Parathyroid adenoma (tissue), 2 donors: ENCODE results near the gene AKAP5.

Experiments used
- H2AFZ ChIP-seq: fragments of 300-600 bp; sonication (generic); one replicate; pipeline ENCODE4 v1.7.0; 2017; ENCODE audit warnings: antibody characterized with exemption, mild to moderate bottlenecking
- H3K27ac ChIP-seq: fragments of 300-600 bp; sonication (generic); one replicate; pipeline ENCODE4 v1.7.0; 2017
- H3K27me3 ChIP-seq: fragments of 300-600 bp; sonication (generic); one replicate; pipeline ENCODE4 v1.7.0; 2017; ENCODE audit warnings: low read length; ENCODE audit not compliant: control insufficient read depth, insufficient read depth
- H3K36me3 ChIP-seq: fragments of 300-600 bp; sonication (generic); one replicate; pipeline ENCODE4 v1.7.0; 2017; ENCODE audit warnings: low read length; ENCODE audit not compliant: control insufficient read depth, insufficient read depth
- H3K4me1 ChIP-seq: fragments of 300-600 bp; sonication (generic); one replicate; pipeline ENCODE4 v1.7.0; 2017; ENCODE audit warnings: control low read depth
- H3K4me2 ChIP-seq: fragments of 300-600 bp; sonication (generic); one replicate; pipeline ENCODE4 v1.7.0; 2017; ENCODE audit warnings: low read length
- H3K4me3 ChIP-seq: fragments of 300-600 bp; sonication (generic); one replicate; pipeline ENCODE4 v1.7.0; 2017; ENCODE audit warnings: low read depth, low read length
- H3K79me2 ChIP-seq: fragments of 300-600 bp; sonication (generic); one replicate; pipeline ENCODE4 v1.7.0; 2017; ENCODE audit warnings: control low read depth
- H3K9ac ChIP-seq: fragments of 300-600 bp; sonication (generic); one replicate; pipeline ENCODE4 v1.7.0; 2017; ENCODE audit warnings: mild to moderate bottlenecking
- H3K9me3 ChIP-seq: fragments of 300-600 bp; sonication (generic); one replicate; pipeline ENCODE4 v1.7.0; 2017; ENCODE audit warnings: low read length; ENCODE audit not compliant: control insufficient read depth
- CTCF ChIP-seq: fragments of 300-600 bp; sonication (generic); IDR thresholded peaks from one replicate; pipeline ENCODE4 v1.7.0; 2017; ENCODE audit warnings: antibody characterized with exemption, mild to moderate bottlenecking
- donor health status: primary hyperparathyroidism.

AKAP5 gene

GRCh38 chr14:64478634-64479250 is 13.4 kb downstream of the AKAP5 start:
- H3K4me2 ChIP-seq, result no peak overlapping the region
- peaks cover 3% of the 10 kb centered on the region for H3K79me2 ChIP-seq
- H3K9me3 ChIP-seq, result no peaks in the 10 kb centered on the region
- no peaks in the 10 kb centered on the region for H3K4me1 ChIP-seq
- H3K4me3 ChIP-seq, result no peak overlapping the region
- no peak overlapping the region for H2AFZ ChIP-seq
- no peaks in the 10 kb centered on the region for H3K27me3 ChIP-seq
- H3K27ac ChIP-seq, result no peak overlapping the region
- peak; percentile 58 for TF ChIP-seq CTCF
- H3K9ac ChIP-seq, result no peak overlapping the region
- H3K36me3 ChIP-seq, result no peaks in the 10 kb centered on the region

GRCh38 chr14:64488590-64489099 is 23.3 kb downstream of the AKAP5 start:
- peaks cover 6% of the 10 kb centered on the region for H3K4me1 ChIP-seq
- H3K27me3 ChIP-seq, result no peaks in the 10 kb centered on the region
- no peak for TF ChIP-seq CTCF
- no peak overlapping the region for H3K4me2 ChIP-seq
- no peaks in the 10 kb centered on the region for H3K36me3 ChIP-seq
- no peak overlapping the region for H3K27ac ChIP-seq
- H3K79me2 ChIP-seq, result no peaks in the 10 kb centered on the region
- H2AFZ ChIP-seq, result no peak overlapping the region
- H3K9me3 ChIP-seq, result no peaks in the 10 kb centered on the region
- no peak overlapping the region for H3K4me3 ChIP-seq
- H3K9ac ChIP-seq, result no peak overlapping the region

- H3K4me3 ChIP-seq, result no peak overlapping the region
- H3K27me3 ChIP-seq, result no peaks in the 10 kb centered on the region
- H3K79me2 ChIP-seq, result no peaks in the 10 kb centered on the region
- H3K4me1 ChIP-seq, result peaks cover 13% of the 10 kb centered on the region
- no peak overlapping the region for H3K27ac ChIP-seq
- no peak overlapping the region for H3K9ac ChIP-seq
- H3K36me3 ChIP-seq, result no peaks in the 10 kb centered on the region
- H2AFZ ChIP-seq, result no peak overlapping the region
- no peak for TF ChIP-seq CTCF
- H3K9me3 ChIP-seq, result no peaks in the 10 kb centered on the region
- H3K4me2 ChIP-seq, result no peak overlapping the region
Observed at GRCh38 chr14:64491637-64492036, 26.3 kb downstream of the AKAP5 start.

GRCh38 chr14:64493455-64493854 is 28.2 kb downstream of the AKAP5 start:
- TF ChIP-seq CTCF, result no peak
- Histone ChIP-seq H3K4me1 (peaks cover 15% of the 10 kb centered on the region), H3K27ac (peak overlapping the region; percentile 43), H3K4me2 (no peak overlapping the region), H3K36me3 (no peaks in the 10 kb centered on the region), H3K27me3 (no peaks in the 10 kb centered on the region), H3K9me3 (no peaks in the 10 kb centered on the region), H3K79me2 (no peaks in the 10 kb centered on the region), H3K4me3 (no peak overlapping the region), H2AFZ (peak overlapping the region; percentile 25), H3K9ac (no peak overlapping the region)

GRCh38 chr14:64495252-64495651 is 30.0 kb downstream of the AKAP5 start:
- H3K4me3 ChIP-seq, result no peak overlapping the region
- no peak for TF ChIP-seq CTCF
- H3K4me2 ChIP-seq, result no peak overlapping the region
- no peaks in the 10 kb centered on the region for H3K9me3 ChIP-seq
- no peak overlapping the region for H3K27ac ChIP-seq
- H3K79me2 ChIP-seq, result peaks cover 9% of the 10 kb centered on the region
- H3K27me3 ChIP-seq, result no peaks in the 10 kb centered on the region
- no peaks in the 10 kb centered on the region for H3K36me3 ChIP-seq
- no peak overlapping the region for H3K9ac ChIP-seq
- H3K4me1 ChIP-seq, result peaks cover 22% of the 10 kb centered on the region
- no peak overlapping the region for H2AFZ ChIP-seq
